AG10803 (cell line): ENCODE measurements around the gene SETDB1.

Experiments
- DNase-seq: peaks from one replicate; pipeline ENCODE4 v3.0.0; 2010; ENCODE audit warnings: low read depth
- H3K4me3 ChIP-seq: 2 replicates; pipeline ENCODE4 v1.5.1; 2011; ENCODE audit warnings: mild to moderate bottlenecking, low read length, control low read depth
- CTCF ChIP-seq: conservative IDR thresholded peaks from 2 replicates; pipeline ENCODE4 v1.5.1; 2011; ENCODE audit warnings: mild to moderate bottlenecking, low read length, control low read depth, inconsistent platforms

Gene SETDB1

GRCh38 chr1:151006327-151007052 lies 80.3 kb downstream of the SETDB1 start, which contains the start of gene MINDY1:
MINDY1 (minus strand) TSS chr1:151006902; CDS start chr1:151002617, 4,285 bp downstream.
- peak within 1 kb of the TSS; percentile 78 for H3K4me3 ChIP-seq
- DNase-seq = peak; percentile 87
- TF ChIP-seq CTCF = peak; percentile 75

- peak overlapping the region; percentile 54 for H3K4me3 ChIP-seq
- TF ChIP-seq CTCF = no peak
- DNase-seq = no peak
Measured at GRCh38 chr1:151007853-151008243, 81.7 kb downstream of the SETDB1 start.

- H3K4me3 ChIP-seq = peak within 1 kb of the TSS; percentile 100
- DNase-seq = peak; percentile 96
- no peak for TF ChIP-seq CTCF
Measured at GRCh38 chr1:151008244-151009205, 82.4 kb downstream of the SETDB1 start, which contains the start of gene PRUNE1. PRUNE1 (plus strand) TSS chr1:151008449; CDS start chr1:151008633, 184 bp downstream.

GRCh38 chr1:151009206-151009587 lies 83.0 kb downstream of the SETDB1 start:
- TF ChIP-seq CTCF = no peak
- peak; percentile 67 for DNase-seq
- peak overlapping the region; percentile 100 for H3K4me3 ChIP-seq

- DNase-seq = no peak
- TF ChIP-seq CTCF = no peak
- peak overlapping the region; percentile 100 for H3K4me3 ChIP-seq
Measured at GRCh38 chr1:151009674-151010345, 83.6 kb downstream of the SETDB1 start.

GRCh38 chr1:151010346-151010726 lies 84.2 kb downstream of the SETDB1 start:
- H3K4me3 ChIP-seq = no peak overlapping the region
- DNase-seq = no peak
- TF ChIP-seq CTCF = no peak
